ENCODE measurements around the gene FRMPD4.

Gene FRMPD4

GRCh38 chrX:12138361-12139313, at the start of gene FRMPD4:
TSS of gene FRMPD4 (plus strand) at chrX:12138473. CDS start at chrX:12138972, 499 bp downstream.
- CTCF ChIA-PET, result no interaction called here
- no peak for TF ChIP-seq CTCF (IDR thresholded peaks at IDR 0.05; ENCODE audit: control extremely low read depth, extremely low read depth, low read depth, missing control alignments)
- no peak for DNase-seq (ENCODE audit: extremely low spot score)
- POLR2A ChIA-PET, result no interaction called here

DNA sequence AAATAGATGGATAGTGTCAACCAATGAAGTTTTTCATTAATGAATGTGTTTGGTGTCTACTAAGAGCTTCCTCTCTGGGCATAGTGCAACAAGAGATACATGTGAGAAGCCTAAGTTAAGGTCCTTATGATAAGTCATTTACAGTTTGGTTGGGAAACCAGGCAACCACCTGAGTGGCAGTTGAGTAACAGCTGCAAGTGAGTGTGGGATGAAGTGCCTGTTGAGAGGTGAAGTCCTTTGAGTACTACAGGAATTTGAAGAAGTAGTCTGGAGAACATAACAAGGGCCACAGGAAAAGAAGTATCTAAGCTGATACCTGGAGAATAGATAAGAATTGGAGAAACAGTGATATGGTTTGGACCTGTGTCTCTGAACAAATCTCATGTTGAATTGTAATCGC, 48.5 kb upstream of the FRMPD4 start:
- ChIA-PET POLR2A (no interaction called here), CTCF (no interaction called here)
- TF ChIP-seq CTCF (IDR thresholded peaks at IDR 0.05; ENCODE audit: control extremely low read depth, extremely low read depth, low read depth, missing control alignments), result no peak
- DNase-seq (ENCODE audit: extremely low spot score), result no peak

DNA sequence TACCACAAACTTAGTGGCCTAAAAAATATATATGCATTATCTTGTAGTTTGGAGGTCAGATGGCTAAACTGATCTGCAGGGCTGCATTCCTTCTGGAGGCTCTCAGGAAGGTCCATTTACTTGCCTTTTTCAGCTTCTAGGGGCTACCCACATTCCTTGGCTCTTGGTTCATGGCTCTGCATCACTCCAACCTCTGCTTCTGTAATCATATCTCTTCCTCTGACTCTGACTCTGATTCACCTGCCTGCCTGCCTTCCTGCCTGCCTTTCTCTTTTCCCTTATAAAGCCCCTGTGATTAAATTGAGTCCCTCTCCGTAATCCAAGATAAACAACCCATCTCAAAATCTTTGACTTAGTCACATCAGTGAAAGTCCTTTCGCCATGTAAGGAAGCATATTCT, 25.0 kb upstream of the FRMPD4 start:
- ChIA-PET POLR2A (no interaction called here), CTCF (no interaction called here)
- TF ChIP-seq CTCF (IDR thresholded peaks at IDR 0.05; ENCODE audit: control extremely low read depth, extremely low read depth, low read depth, missing control alignments), result no peak
- DNase-seq (ENCODE audit: extremely low spot score), result no peak

GRCh38 chrX:12115377-12115776, 22.9 kb upstream of the FRMPD4 start:
- TF ChIP-seq CTCF (IDR thresholded peaks at IDR 0.05; ENCODE audit: control extremely low read depth, extremely low read depth, low read depth, missing control alignments), result no peak
- ChIA-PET CTCF (no interaction called here), POLR2A (no interaction called here)
- DNase-seq (ENCODE audit: extremely low spot score), result no peak

DNA sequence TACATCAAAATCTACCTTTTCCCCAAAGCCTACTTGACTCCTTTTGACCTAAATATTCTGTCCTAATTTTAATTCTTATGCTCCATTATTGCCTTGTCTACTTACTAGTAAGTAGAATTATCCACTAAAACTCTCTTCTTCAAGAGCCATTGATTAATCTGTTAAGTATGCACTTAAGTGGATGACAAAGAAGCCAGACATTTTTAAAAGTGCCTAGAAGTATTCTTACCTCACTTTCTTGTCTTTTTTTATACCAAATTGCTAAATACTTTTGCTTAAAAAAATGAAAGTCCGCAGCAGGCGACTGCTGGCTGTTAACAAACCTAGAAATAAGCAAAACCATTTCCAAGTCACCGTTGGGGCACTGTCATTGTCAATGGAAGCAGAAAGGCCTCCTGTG, 20.1 kb upstream of the FRMPD4 start:
- no peak for DNase-seq (ENCODE audit: extremely low spot score)
- ChIA-PET POLR2A (no interaction called here), CTCF (no interaction called here)
- no peak for TF ChIP-seq CTCF (IDR thresholded peaks at IDR 0.05; ENCODE audit: control extremely low read depth, extremely low read depth, low read depth, missing control alignments)

GRCh38 chrX:12128017-12128416, 10.3 kb upstream of the FRMPD4 start:
- no peak for DNase-seq (ENCODE audit: extremely low spot score)
- ChIA-PET CTCF (no interaction called here), POLR2A (no interaction called here)
- no peak for TF ChIP-seq CTCF (IDR thresholded peaks at IDR 0.05; ENCODE audit: control extremely low read depth, extremely low read depth, low read depth, missing control alignments)

Data from GM10248 (cell line).